Keratinocyte (primary cell): ENCODE results near the gene RNPEPL1.

ENCODE experiments used
- EZH2 ChIP-seq: IDR thresholded peaks from one replicate; pipeline ENCODE4 v1.6.1; 2012; ENCODE audit warnings: inconsistent platforms, mild to moderate bottlenecking, low read length, moderate library complexity
- TF ChIP-seq, protein P1 (sequence below), 3 experiments: IDR thresholded peaks in 1 of 3; conservative IDR thresholded peaks in 1 of 3; optimal IDR thresholded peaks in 1 of 3; 2 replicates in 2 of 3; 3 replicates in 1 of 3; pipeline versions ENCODE3 to v1.5.1; 2011; ENCODE audit warnings: low read length in 3 of 3, mild to moderate bottlenecking in 3 of 3, moderate library complexity in 2 of 3, control low read depth in 1 of 3, inconsistent platforms in 1 of 3; ENCODE audit not compliant: insufficient read depth in 2 of 3; ENCODE audit errors: extremely low read depth in 1 of 3

GRCh38 chr2:240603846-240604245, 35.6 kb downstream of the RNPEPL1 start:
- TF ChIP-seq, protein P1, sequence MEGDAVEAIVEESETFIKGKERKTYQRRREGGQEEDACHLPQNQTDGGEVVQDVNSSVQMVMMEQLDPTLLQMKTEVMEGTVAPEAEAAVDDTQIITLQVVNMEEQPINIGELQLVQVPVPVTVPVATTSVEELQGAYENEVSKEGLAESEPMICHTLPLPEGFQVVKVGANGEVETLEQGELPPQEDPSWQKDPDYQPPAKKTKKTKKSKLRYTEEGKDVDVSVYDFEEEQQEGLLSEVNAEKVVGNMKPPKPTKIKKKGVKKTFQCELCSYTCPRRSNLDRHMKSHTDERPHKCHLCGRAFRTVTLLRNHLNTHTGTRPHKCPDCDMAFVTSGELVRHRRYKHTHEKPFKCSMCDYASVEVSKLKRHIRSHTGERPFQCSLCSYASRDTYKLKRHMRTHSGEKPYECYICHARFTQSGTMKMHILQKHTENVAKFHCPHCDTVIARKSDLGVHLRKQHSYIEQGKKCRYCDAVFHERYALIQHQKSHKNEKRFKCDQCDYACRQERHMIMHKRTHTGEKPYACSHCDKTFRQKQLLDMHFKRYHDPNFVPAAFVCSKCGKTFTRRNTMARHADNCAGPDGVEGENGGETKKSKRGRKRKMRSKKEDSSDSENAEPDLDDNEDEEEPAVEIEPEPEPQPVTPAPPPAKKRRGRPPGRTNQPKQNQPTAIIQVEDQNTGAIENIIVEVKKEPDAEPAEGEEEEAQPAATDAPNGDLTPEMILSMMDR (optimal IDR thresholded peaks at IDR 0.05 in 1 of 3, IDR thresholded peaks at IDR 0.05 in 1 of 3, conservative IDR thresholded peaks at IDR 0.05 in 1 of 3; ENCODE audit: extremely low read depth in 1 of 3, insufficient read depth in 2 of 3, low read length in 3 of 3): no peak
- TF ChIP-seq EZH2: no peak
